GM20431 (cell line): ENCODE measurements around the gene LARGE1.

Experiments used
- in situ Hi-C: fragments of 300-500 bp; cut with MseI, MboI; formaldehyde crosslinking; loops from one replicate; pipeline ENCODE4 v1.15.0; 2020; ENCODE audit warnings: low sequenced_read_pairs; ENCODE audit not compliant: unreplicated experiment

LARGE1 gene

GRCh38 chr22:33691057-33691630, 229.1 kb downstream of the LARGE1 start:
- in situ Hi-C loops = no loop called here

GRCh38 chr22:33688903-33689302, 231.4 kb downstream of the LARGE1 start:
- in situ Hi-C loops = no loop called here

GRCh38 chr22:33687464-33687863, 232.8 kb downstream of the LARGE1 start:
- in situ Hi-C loops = no loop called here

GRCh38 chr22:33684087-33684486, 236.2 kb downstream of the LARGE1 start:
- in situ Hi-C loops = no loop called here

- in situ Hi-C loops = no loop called here
Observed at GRCh38 chr22:33682927-33683326, 237.3 kb downstream of the LARGE1 start.

GRCh38 chr22:33680632-33681031, 239.6 kb downstream of the LARGE1 start:
- in situ Hi-C loops = no loop called here

- in situ Hi-C loops = no loop called here
Observed at GRCh38 chr22:33678523-33678922, 241.8 kb downstream of the LARGE1 start.

GRCh38 chr22:33677536-33677935, 242.7 kb downstream of the LARGE1 start:
- in situ Hi-C loops = no loop called here

GRCh38 chr22:33674357-33674756, 245.9 kb downstream of the LARGE1 start:
- in situ Hi-C loops = no loop called here

GRCh38 chr22:33669746-33670145, 250.5 kb downstream of the LARGE1 start:
- in situ Hi-C loops = no loop called here

- in situ Hi-C loops = no loop called here
Observed at GRCh38 chr22:33666961-33667619, 253.2 kb downstream of the LARGE1 start.

- in situ Hi-C loops = no loop called here
Observed at GRCh38 chr22:33666279-33666960, 253.9 kb downstream of the LARGE1 start.

GRCh38 chr22:33659448-33659847, 260.8 kb downstream of the LARGE1 start:
- in situ Hi-C loops = no loop called here

GRCh38 chr22:33658775-33659174, 261.5 kb downstream of the LARGE1 start:
- in situ Hi-C loops = no loop called here

GRCh38 chr22:33657670-33658069, 262.6 kb downstream of the LARGE1 start:
- in situ Hi-C loops = no loop called here

GRCh38 chr22:33656808-33657628, 263.3 kb downstream of the LARGE1 start:
- in situ Hi-C loops = no loop called here

GRCh38 chr22:33654173-33654895, 265.9 kb downstream of the LARGE1 start:
- in situ Hi-C loops = no loop called here

GRCh38 chr22:33653532-33654063, 266.7 kb downstream of the LARGE1 start:
- in situ Hi-C loops = no loop called here

GRCh38 chr22:33652615-33653014, 267.7 kb downstream of the LARGE1 start:
- in situ Hi-C loops = no loop called here

GRCh38 chr22:33650244-33650643, 270.0 kb downstream of the LARGE1 start:
- in situ Hi-C loops = no loop called here
